ENCODE measurements around the gene B4GALT4.

B4GALT4 gene

GRCh38 chr3:119239206-119239820 is 1.4 kb downstream of the B4GALT4 start:
- Histone ChIP-seq H3K36me3 (ENCODE audit: control insufficient read depth, insufficient read depth, low read length) (no peaks in the 10 kb centered on the region), H3K4me3 (replicated peaks; ENCODE audit: low read depth, low read length) (peak overlapping the region; percentile 81), H3K27me3 (replicated peaks; ENCODE audit: control insufficient read depth, insufficient read depth, low read length) (no peaks in the 10 kb centered on the region)
- DNase-seq (ENCODE audit: extremely low read depth, insufficient read length) = no peak
- TF ChIP-seq CTCF (IDR thresholded peaks at IDR 0.05; ENCODE audit: insufficient read depth, low read length, poor library complexity, severe bottlenecking) = no peak

- TF ChIP-seq CTCF (IDR thresholded peaks at IDR 0.05; ENCODE audit: insufficient read depth, low read length, poor library complexity, severe bottlenecking) = no peak
- H3K4me3 ChIP-seq (replicated peaks; ENCODE audit: low read depth, low read length) = no peak overlapping the region
- H3K27me3 ChIP-seq (replicated peaks; ENCODE audit: control insufficient read depth, insufficient read depth, low read length) = no peaks in the 10 kb centered on the region
- DNase-seq (ENCODE audit: extremely low read depth, insufficient read length) = no peak
- no peaks in the 10 kb centered on the region for H3K36me3 ChIP-seq (ENCODE audit: control insufficient read depth, insufficient read depth, low read length)
Measured at GRCh38 chr3:119238363-119238762, 2.3 kb downstream of the B4GALT4 start.

GRCh38 chr3:119237299-119237698 is 3.4 kb downstream of the B4GALT4 start:
- no peak overlapping the region for H3K4me3 ChIP-seq (replicated peaks; ENCODE audit: low read depth, low read length)
- no peak for DNase-seq (ENCODE audit: extremely low read depth, insufficient read length)
- H3K36me3 ChIP-seq (ENCODE audit: control insufficient read depth, insufficient read depth, low read length) = no peaks in the 10 kb centered on the region
- TF ChIP-seq CTCF (IDR thresholded peaks at IDR 0.05; ENCODE audit: insufficient read depth, low read length, poor library complexity, severe bottlenecking) = no peak
- H3K27me3 ChIP-seq (replicated peaks; ENCODE audit: control insufficient read depth, insufficient read depth, low read length) = no peaks in the 10 kb centered on the region

- Histone ChIP-seq H3K4me3 (replicated peaks; ENCODE audit: low read depth, low read length) (no peak overlapping the region), H3K27me3 (replicated peaks; ENCODE audit: control insufficient read depth, insufficient read depth, low read length) (no peaks in the 10 kb centered on the region), H3K36me3 (ENCODE audit: control insufficient read depth, insufficient read depth, low read length) (no peaks in the 10 kb centered on the region)
- no peak for DNase-seq (ENCODE audit: extremely low read depth, insufficient read length)
- no peak for TF ChIP-seq CTCF (IDR thresholded peaks at IDR 0.05; ENCODE audit: insufficient read depth, low read length, poor library complexity, severe bottlenecking)
Measured at GRCh38 chr3:119236756-119237155, 3.9 kb downstream of the B4GALT4 start.

GRCh38 chr3:119235151-119235550 is 5.5 kb downstream of the B4GALT4 start:
- DNase-seq (ENCODE audit: extremely low read depth, insufficient read length) = no peak
- Histone ChIP-seq H3K4me3 (replicated peaks; ENCODE audit: low read depth, low read length) (no peak overlapping the region), H3K36me3 (ENCODE audit: control insufficient read depth, insufficient read depth, low read length) (no peaks in the 10 kb centered on the region)

More at GRCh38 chr3:119235151-119235550, 5.5 kb downstream of the B4GALT4 start:
- H3K27me3 ChIP-seq (replicated peaks; ENCODE audit: control insufficient read depth, insufficient read depth, low read length) = no peaks in the 10 kb centered on the region
- no peak for TF ChIP-seq CTCF (IDR thresholded peaks at IDR 0.05; ENCODE audit: insufficient read depth, low read length, poor library complexity, severe bottlenecking)
